GM12873 (cell line): ENCODE measurements around the gene RPS6KA2.

ENCODE experiments used
- TF ChIP-seq, protein P1 (sequence below): IDR thresholded peaks from 2 replicates; pipeline ENCODE4 v1.5.1; 2012; ENCODE audit warnings: low read depth, mild to moderate bottlenecking, moderate library complexity, low read length, control low read depth; ENCODE audit not compliant: insufficient read depth; ENCODE audit errors: missing control alignments

RPS6KA2 gene

GRCh38 chr6:166670894-166671293, 43.8 kb upstream of the RPS6KA2 start:
- TF ChIP-seq, protein P1, sequence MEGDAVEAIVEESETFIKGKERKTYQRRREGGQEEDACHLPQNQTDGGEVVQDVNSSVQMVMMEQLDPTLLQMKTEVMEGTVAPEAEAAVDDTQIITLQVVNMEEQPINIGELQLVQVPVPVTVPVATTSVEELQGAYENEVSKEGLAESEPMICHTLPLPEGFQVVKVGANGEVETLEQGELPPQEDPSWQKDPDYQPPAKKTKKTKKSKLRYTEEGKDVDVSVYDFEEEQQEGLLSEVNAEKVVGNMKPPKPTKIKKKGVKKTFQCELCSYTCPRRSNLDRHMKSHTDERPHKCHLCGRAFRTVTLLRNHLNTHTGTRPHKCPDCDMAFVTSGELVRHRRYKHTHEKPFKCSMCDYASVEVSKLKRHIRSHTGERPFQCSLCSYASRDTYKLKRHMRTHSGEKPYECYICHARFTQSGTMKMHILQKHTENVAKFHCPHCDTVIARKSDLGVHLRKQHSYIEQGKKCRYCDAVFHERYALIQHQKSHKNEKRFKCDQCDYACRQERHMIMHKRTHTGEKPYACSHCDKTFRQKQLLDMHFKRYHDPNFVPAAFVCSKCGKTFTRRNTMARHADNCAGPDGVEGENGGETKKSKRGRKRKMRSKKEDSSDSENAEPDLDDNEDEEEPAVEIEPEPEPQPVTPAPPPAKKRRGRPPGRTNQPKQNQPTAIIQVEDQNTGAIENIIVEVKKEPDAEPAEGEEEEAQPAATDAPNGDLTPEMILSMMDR = no peak

DNA sequence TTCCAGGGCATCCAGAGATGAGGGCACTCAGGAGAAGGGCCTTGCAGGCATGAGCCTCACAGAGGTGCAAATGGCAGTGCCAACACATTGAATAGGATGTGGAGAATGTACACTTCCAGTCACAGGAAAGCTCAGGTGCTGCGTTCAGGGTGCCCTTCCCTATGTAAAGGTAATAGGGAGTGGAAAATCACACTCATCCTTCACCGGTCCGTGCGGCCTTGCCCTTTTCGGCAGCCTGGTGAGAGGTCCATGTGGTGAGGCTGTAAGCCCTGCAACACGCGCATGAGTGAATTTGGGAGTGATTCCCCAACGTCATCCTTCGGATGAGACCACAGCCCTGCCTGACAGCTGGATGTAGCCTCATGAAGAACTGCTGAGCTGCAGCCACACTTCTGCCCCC, 43.0 kb upstream of the RPS6KA2 start:
- TF ChIP-seq, protein P1 = no peak

GRCh38 chr6:166667796-166668610, 41.0 kb upstream of the RPS6KA2 start:
- TF ChIP-seq, protein P1 = no peak

- TF ChIP-seq, protein P1 = no peak
These were observed 37.1 kb upstream of the RPS6KA2 start for GRCh38 chr6:166664135-166664534.

GRCh38 chr6:166663568-166663967, 36.5 kb upstream of the RPS6KA2 start:
- TF ChIP-seq, protein P1 = no peak

- TF ChIP-seq, protein P1 = no peak
These were observed 35.6 kb upstream of the RPS6KA2 start for GRCh38 chr6:166662690-166663089.

GRCh38 chr6:166661327-166662085, 34.5 kb upstream of the RPS6KA2 start:
- TF ChIP-seq, protein P1 = no peak
